Liver (tissue), 9 donors: Measurements from ENCODE around the gene PIP4K2C. TPM values are rescaled to one million over a fixed set of nuclear protein-coding genes. Genes with fewer than 3 reads are reported as not detected.

Experiments used
- DNase-seq: peaks from one replicate; pipeline ENCODE4 v3.0.0-alpha.2; 2017; ENCODE audit warnings: low spot score
- H3K27ac ChIP-seq, 2 donors: one replicate each; pipeline ENCODE4 v1.7.0; 2013; ENCODE audit warnings: inconsistent platforms in 2 of 2, low read length in 2 of 2, control low read depth in 1 of 2, low read depth in 1 of 2, mild to moderate bottlenecking in 1 of 2
- H3K27me3 ChIP-seq, 4 donors: one replicate each; pipeline versions ENCODE4 v1.6.1 to v1.7.0; 2013; ENCODE audit warnings: low read length in 3 of 4, inconsistent platforms in 1 of 4, mild to moderate bottlenecking in 1 of 4, moderate library complexity in 1 of 4; ENCODE audit not compliant: control insufficient read depth in 4 of 4, insufficient read depth in 4 of 4
- H3K36me3 ChIP-seq, 4 donors: one replicate each; pipeline versions ENCODE4 v1.6.1 to v1.7.0; 2013; ENCODE audit warnings: low read length in 3 of 4, mild to moderate bottlenecking in 3 of 4, low read depth in 1 of 4, moderate library complexity in 1 of 4; ENCODE audit not compliant: control insufficient read depth in 4 of 4, insufficient read depth in 3 of 4
- H3K4me1 ChIP-seq, 4 donors: one replicate each; pipeline versions ENCODE4 v1.6.1 to v1.7.0; 2013; ENCODE audit warnings: low read length in 3 of 4, mild to moderate bottlenecking in 3 of 4, moderate library complexity in 1 of 4; ENCODE audit not compliant: control insufficient read depth in 4 of 4, insufficient read depth in 4 of 4
- H3K4me3 ChIP-seq, 3 donors: one replicate each; pipeline versions ENCODE4 v1.6.1 to v1.7.0; 2013; ENCODE audit warnings: low read length in 3 of 3, control low read depth in 1 of 3, low read depth in 1 of 3, mild to moderate bottlenecking in 1 of 3
- H3K9ac ChIP-seq, 2 donors: one replicate each; pipeline ENCODE4 v1.7.0; 2013; ENCODE audit warnings: low read length in 2 of 2, mild to moderate bottlenecking in 2 of 2, moderate library complexity in 2 of 2, control low read depth in 1 of 2, low read depth in 1 of 2
- H3K9me3 ChIP-seq, 4 donors: one replicate each; pipeline versions ENCODE4 v1.6.1 to v1.7.0; 2013; ENCODE audit warnings: low read length in 3 of 4; ENCODE audit not compliant: control insufficient read depth in 4 of 4
- ATF3 ChIP-seq: IDR thresholded peaks from 2 replicates; pipeline ENCODE4 v1.6.1; 2016; ENCODE audit warnings: antibody characterized with exemption
- CTCF ChIP-seq: fragments of 150-350 bp; IDR thresholded peaks from 2 replicates; pipeline ENCODE4 v1.5.1; 2017; ENCODE audit warnings: improper control_type of control experiment, low read depth, low read length; ENCODE audit not compliant: missing input control
- EGR1 ChIP-seq, 2 donors: IDR thresholded peaks; 2 replicates each; pipeline ENCODE4 v1.6.1; 2016 to 2018; ENCODE audit warnings: antibody characterized with exemption in 2 of 2, low read depth in 2 of 2
- FOXA1 ChIP-seq: IDR thresholded peaks from 2 replicates; pipeline ENCODE4 v1.6.1; 2016; ENCODE audit warnings: antibody characterized with exemption
- FOXA2 ChIP-seq: IDR thresholded peaks from 2 replicates; pipeline ENCODE4 v1.6.1; 2016; ENCODE audit warnings: antibody characterized with exemption
- GABPA ChIP-seq, 2 donors: IDR thresholded peaks in 1 of 2; conservative IDR thresholded peaks in 1 of 2; 2 replicates each; pipeline ENCODE4 v1.6.1; 2016; ENCODE audit warnings: antibody characterized with exemption in 2 of 2, mild to moderate bottlenecking in 1 of 2, moderate library complexity in 1 of 2
- HNF4A ChIP-seq, 2 donors: conservative IDR thresholded peaks; 2 replicates each; pipeline ENCODE4 v1.6.1; 2016; ENCODE audit warnings: antibody characterized with exemption in 2 of 2, mild to moderate bottlenecking in 2 of 2
- HNF4G ChIP-seq: IDR thresholded peaks from 2 replicates; pipeline ENCODE4 v1.6.1; 2016; ENCODE audit warnings: antibody characterized with exemption
- JUND ChIP-seq, 2 donors: IDR thresholded peaks; 2 replicates each; pipeline ENCODE4 v1.6.1; 2016; ENCODE audit warnings: antibody characterized with exemption in 2 of 2
- MAX ChIP-seq: IDR thresholded peaks from 2 replicates; pipeline ENCODE4 v1.6.1; 2016; ENCODE audit warnings: antibody characterized with exemption
- NR2F2 ChIP-seq: IDR thresholded peaks from 2 replicates; pipeline ENCODE4 v1.6.1; 2016; ENCODE audit warnings: antibody characterized with exemption
- RAD21 ChIP-seq, 2 donors: IDR thresholded peaks; 2 replicates each; pipeline ENCODE4 v1.6.1; 2016; ENCODE audit warnings: antibody characterized with exemption in 2 of 2, mild to moderate bottlenecking in 2 of 2
- REST ChIP-seq: IDR thresholded peaks from 2 replicates; pipeline ENCODE4 v1.6.1; 2016; ENCODE audit warnings: antibody characterized with exemption, mild to moderate bottlenecking
- RXRA ChIP-seq, 2 donors: IDR thresholded peaks; 2 replicates each; pipeline ENCODE4 v1.6.1; 2017 to 2018; ENCODE audit warnings: antibody characterized with exemption in 2 of 2, mild to moderate bottlenecking in 1 of 2
- SP1 ChIP-seq: IDR thresholded peaks from 2 replicates; pipeline ENCODE4 v1.6.1; 2018; ENCODE audit warnings: antibody characterized with exemption, mild to moderate bottlenecking
- TAF1 ChIP-seq: conservative IDR thresholded peaks from 2 replicates; pipeline ENCODE4 v1.6.1; 2016; ENCODE audit warnings: antibody characterized with exemption, mild to moderate bottlenecking
- YY1 ChIP-seq: IDR thresholded peaks from 2 replicates; pipeline ENCODE4 v1.6.1; 2016; ENCODE audit warnings: antibody characterized with exemption, mild to moderate bottlenecking
- ZBTB33 ChIP-seq: IDR thresholded peaks from 2 replicates; pipeline ENCODE4 v1.6.1; 2016; ENCODE audit warnings: antibody characterized with exemption
- WGBS: extraction: QIAGEN DNeasy Blood & Tissue Kit; methylation state at CpG from one replicate; pipeline ENCODE4 v1.1.7; 2013; 5-methylcytosine and 5-hydroxymethylcytosine counted together
- polyA plus RNA-seq, 2 donors: library from polyadenylated mRNA; stranded (reverse) in 1 of 2; unstranded in 1 of 2; fragments of 200-250 nt in 1 of 2; fragments of >200 nt in 1 of 2; fragmentation: Nextera tagmentation in 1 of 2; extraction: Ambion mirVana in 1 of 2; gene quantifications; one replicate each; pipeline versions ENCODE4 v1.2.1 to v1.2.3, GENCODE V29; 2013 to 2015
- total RNA-seq, 2 donors: library from RNA; depleted of rRNA; stranded (reverse); fragments of >200 nt; gene quantifications; one replicate each; pipeline ENCODE4 v1.2.3, GENCODE V29; 2014
- donor health status: healthy.
- donor health status: healthy.
- donor health status: healthy.
- donor health status: healthy.
- donor health status: healthy.

The PIP4K2C gene
- total and polyA plus RNA-seq, 4 donors, result 6.5 to 11.9 (median 9.4) TPM

GRCh38 chr12:57611108-57611826 lies 20.3 kb downstream of the PIP4K2C start, which contains the start of gene ARHGEF25:
ARHGEF25 (plus strand) TSS chr12:57611435; CDS start chr12:57611895, 460 bp downstream.
- Histone ChIP-seq H3K4me3 (peak within 1 kb of the TSS in 2 of 3 donors; percentile 37 to 50), H3K36me3 (no peaks in the 10 kb centered on the region), H3K9me3 (no peaks in the 10 kb centered on the region), H3K27ac (peak within 1 kb of the TSS; percentile 53 to 54), H3K9ac (no peak within 1 kb of the TSS), H3K4me1 (peaks cover 0 to 12% (median 11%) of the 10 kb centered on the region in 4 donors), H3K27me3 (peaks cover 0 to 7% (median 3%) of the 10 kb centered on the region in 4 donors)
- DNase-seq, result peak; percentile 45
- 2% methylated on average over 55 of the region's 55 CpGs for WGBS
- TF ChIP-seq YY1 (no peak), ATF3 (no peak), SP1 (no peak), RAD21 (IDR thresholded peaks at IDR 0.05) (no peak), CTCF (no peak), JUND (IDR thresholded peaks at IDR 0.05) (no peak), FOXA2 (no peak), FOXA1 (no peak), NR2F2 (no peak), HNF4A (conservative IDR thresholded peaks at IDR 0.05) (no peak), RXRA (IDR thresholded peaks at IDR 0.05) (no peak), REST (no peak), TAF1 (no peak), ZBTB33 (no peak), EGR1 (IDR thresholded peaks at IDR 0.05; ENCODE audit: low read depth in 2 of 2) (no peak), HNF4G (no peak), MAX (no peak), GABPA (IDR thresholded peaks at IDR 0.05 in 1 of 2, conservative IDR thresholded peaks at IDR 0.05 in 1 of 2) (no peak)
